Fibroblast of upper back skin (primary cell): Measurements from ENCODE around the gene CCDC18.
"Not testable (repeated sequence)": the region's sequence is repeated elsewhere in the genome, so short reads cannot be mapped to it uniquely, and the experiment has no call there.

Source experiments
- DNase-seq: peaks from one replicate; pipeline ENCODE4 v3.0.0-alpha.2; 2013

Gene CCDC18

GRCh38 chr1:93239863-93240262 is 59.3 kb downstream of the CCDC18 start:
- no peak for DNase-seq

DNA sequence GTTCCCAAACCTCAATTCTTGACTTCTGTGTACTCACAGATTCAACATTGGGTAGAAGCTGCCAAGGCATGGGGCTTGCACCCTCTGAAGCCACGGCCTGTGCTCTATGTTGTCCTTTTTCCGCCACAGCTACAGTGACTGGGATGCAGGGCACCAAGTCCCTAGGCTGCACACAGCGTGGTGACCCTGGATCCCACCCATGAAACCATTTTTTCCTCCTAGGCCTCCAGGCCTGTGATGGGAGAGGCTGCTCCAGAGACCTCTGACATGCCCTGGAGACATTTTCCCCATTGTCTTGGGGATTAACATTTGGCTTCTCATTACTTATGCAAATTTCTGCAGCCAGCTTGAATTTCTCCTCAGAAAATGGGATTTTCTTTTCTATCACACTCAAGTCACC is 62.7 kb downstream of the CCDC18 start:
- not testable (repeated sequence) for DNase-seq

GRCh38 chr1:93244298-93245069 is 64.0 kb downstream of the CCDC18 start:
- no peak for DNase-seq

DNA sequence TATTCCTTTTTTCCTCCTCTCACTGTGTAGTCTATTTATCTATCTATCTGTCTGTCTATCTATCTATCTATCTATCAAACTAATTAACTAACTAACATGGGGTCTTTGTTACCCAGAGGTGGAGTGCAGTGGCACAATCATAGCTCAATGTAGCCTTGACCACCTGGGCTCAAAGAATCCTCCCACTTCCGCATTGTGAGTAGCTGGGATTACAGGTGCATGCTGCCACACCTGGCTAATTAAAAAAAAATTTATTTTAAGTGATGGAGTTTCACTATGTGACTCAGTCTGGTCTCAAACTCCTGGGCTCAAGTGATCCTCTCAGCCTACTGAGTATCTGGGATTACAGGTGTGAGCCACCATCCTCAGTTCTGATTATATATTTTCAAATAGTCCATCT is 71.4 kb downstream of the CCDC18 start:
- DNase-seq = no peak

DNA sequence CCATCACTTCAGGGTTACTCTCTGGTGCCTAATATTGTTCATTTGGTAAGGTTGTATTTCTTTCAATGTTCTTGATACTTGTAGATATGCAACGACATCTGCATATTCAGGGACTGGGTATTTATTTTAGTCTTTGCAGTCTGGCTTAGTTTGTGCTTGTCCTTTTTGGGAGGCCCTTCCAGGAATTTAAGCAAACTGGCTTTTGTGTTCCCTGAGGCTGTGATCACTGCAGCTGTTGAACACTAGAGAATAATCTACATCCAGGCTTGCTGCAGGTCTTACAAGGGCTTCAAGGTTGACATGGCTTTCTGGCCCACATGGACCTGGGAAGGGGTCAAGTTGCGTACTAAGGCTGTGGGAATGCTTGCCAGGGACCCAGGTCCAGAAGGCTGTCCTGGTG is 72.1 kb downstream of the CCDC18 start:
- no peak for DNase-seq

- no peak for DNase-seq
Measured at GRCh38 chr1:93253516-93253915, 73.0 kb downstream of the CCDC18 start.

DNA sequence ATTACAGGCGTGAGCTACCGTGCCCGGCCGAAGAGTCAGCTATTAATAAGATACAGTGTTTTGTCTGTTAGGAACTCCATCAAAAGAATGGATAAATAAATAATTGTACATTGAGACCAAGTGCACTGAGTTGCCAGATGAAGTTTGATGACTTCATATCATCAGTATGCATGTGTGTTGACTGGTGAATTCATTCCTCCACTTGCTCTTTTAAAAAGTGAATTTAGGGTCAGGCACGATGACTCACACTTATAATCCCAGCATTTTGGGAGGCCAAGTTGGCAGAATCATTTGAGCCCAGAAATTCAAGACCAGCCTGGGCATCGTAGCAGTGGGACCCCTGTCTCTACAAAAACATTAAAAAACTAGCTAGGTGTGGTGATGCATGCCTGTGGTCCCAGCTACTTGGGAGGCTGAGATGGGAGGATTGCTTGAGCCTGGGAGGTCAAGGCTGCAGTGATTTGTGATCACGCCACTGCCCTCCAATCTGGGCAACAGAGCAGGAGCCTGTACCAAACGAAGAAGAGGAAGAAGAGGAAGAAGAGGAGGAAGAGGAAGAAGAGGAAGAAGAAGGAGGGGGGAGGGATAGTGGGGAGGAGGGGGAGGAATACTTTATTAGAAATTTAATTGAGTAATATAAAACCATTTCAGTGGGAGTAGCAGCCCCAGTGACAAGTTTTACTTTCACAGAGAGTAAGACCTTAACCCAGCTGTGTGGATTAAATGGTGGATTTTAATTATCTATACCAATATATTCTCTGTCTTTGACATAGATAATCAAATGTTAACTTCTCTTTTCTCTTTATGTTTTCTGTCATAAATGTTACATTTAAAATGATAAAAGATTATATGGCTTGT is 74.9 kb downstream of the CCDC18 start:
- DNase-seq = peak; percentile 64

- DNase-seq = no peak
Measured at GRCh38 chr1:93256433-93256832, 75.9 kb downstream of the CCDC18 start.

- no peak for DNase-seq
Measured at GRCh38 chr1:93257889-93258288, 77.4 kb downstream of the CCDC18 start.

GRCh38 chr1:93260726-93261125 is 80.2 kb downstream of the CCDC18 start:
- not testable (repeated sequence) for DNase-seq

DNA sequence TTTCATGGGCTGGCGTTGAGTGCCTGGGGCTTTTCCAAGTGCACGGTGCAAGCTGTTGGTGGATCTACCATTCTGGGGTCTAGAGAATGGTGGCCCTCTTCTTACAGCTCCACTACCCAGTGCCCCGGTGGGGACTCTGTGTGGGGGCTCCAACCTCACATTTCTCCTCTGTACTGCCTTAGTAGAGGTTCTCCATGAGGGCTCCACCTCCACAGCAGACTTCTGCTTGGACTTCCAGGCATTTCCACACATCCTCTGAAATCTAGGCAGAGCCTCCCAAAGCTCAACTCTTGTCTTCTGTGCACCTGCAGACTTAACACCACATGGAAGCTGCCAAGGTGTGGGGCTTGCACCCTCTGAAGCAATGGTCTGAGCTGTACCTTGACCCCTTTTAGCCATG is 82.1 kb downstream of the CCDC18 start:
- no peak for DNase-seq

GRCh38 chr1:93268888-93269287 is 88.4 kb downstream of the CCDC18 start:
- DNase-seq = not testable (repeated sequence)

- DNase-seq = not testable (repeated sequence)
Measured at GRCh38 chr1:93275262-93275633, 94.7 kb downstream of the CCDC18 start.

DNA sequence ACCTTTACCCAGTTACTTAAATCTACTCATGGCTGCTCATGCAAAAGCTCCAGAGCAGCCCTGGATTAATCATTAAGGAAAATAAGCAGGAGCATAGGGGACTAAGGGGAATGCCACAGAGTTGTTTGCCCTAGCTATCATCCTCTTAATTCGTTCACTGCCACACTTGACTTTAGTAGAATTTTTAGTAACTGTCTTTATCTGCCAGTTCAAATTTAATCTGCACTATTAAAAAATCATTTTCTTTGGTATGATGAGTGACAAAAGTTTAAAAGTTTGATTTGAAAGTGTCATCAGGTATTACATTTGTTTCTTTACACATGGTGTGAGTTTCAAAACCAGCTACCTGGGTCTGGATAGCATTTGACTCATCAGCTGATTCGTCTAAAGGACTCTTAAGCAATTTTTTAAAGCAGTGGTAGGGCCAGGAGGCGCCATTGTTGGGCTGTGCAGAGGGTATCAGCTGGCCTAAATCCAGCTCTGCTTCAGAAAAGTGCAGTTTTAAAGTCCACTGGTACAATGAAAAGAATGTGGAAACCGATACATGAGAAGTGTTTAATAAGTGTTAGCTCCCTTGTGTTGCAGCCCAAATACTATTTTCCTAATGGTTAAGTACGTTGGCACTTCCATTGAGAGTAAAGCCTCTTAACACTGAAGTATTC is 95.2 kb downstream of the CCDC18 start:
- no peak for DNase-seq

DNA sequence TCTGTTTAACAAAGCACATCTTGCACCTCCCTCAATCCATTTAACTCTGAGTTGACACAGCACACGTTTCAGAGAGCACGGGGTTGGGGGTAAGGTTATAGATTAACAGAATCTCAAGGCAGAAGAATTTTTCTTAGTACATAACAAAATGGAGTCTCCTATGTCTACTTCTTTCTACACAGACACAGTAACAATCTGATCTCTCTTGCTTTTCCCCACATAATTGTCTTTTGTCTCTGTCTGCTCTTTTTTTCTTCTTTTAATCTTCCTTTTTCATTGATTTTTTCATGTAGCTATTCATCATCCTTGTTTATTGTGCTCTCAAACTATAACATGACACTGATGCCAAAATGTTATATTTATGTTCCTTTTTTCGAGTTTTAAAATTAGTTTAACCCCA is 97.0 kb downstream of the CCDC18 start:
- DNase-seq = not testable (repeated sequence)

DNA sequence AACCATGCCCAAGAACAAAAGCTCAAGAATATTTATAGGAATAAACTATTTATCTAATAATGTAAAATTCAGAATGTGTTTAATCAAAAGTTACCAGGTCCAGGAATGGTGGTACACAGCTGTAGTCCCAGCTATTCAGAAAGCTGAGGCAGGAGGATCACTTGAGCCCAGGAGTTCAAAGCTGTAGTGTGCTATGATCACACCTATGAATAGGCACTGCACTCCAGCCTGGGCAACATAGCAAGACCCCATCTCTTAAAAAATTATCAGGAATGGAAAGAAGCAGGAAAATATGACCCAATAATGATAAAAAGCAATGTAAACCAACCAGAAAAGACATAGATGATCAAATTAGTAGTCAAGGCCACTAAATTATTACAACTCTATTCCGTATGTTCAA is 103.0 kb downstream of the CCDC18 start:
- DNase-seq = no peak

DNA sequence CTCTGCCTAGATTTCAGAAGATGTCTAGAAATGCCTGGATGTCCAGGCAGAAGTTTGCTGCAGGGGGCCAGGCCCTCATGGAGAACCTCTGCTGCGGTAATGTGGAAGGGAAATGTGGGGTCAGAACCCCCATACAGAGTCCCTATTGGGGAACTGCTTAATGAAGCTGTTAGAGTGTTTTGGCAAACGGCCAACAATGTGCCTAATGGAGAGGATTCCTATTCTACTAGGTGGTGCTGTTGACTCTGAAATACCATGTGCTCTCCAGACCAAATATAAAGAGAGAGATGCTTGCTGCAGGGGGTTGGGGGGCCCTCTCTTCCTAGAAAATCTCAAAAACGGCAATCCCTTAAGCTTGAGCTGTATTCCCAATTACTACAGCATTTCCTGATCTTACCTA is 108.0 kb downstream of the CCDC18 start:
- peak; percentile 6 for DNase-seq

DNA sequence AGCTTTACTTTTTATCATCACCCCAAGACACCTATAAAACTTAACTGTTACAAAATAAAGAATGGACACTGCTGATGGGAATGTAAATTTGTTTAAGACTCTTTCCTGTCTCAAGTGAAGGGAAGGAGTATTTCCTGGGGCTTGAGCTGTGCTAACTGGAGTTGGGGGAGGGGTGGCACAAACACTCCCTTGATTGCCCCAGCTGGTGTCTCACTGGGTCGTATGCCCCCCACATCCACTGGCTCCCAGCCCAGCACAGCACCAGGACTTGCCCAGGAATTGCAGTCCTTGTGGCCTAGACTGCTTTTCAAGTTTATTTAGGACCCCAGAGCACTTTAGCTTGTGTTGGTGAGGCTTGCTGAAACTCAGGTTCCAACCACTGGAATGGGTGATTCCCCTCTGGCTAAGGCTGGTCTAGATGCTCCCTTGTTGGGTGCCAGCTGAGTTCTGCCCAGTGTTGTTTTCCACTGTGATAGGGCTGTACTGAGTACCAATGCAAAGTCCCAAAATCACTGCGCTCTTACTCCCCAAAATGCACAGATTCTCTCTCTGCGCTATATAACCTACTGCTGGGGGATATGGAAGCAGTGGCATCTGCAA is 116.1 kb downstream of the CCDC18 start:
- no peak for DNase-seq

- no peak for DNase-seq
Measured at GRCh38 chr1:93301131-93301530, 120.6 kb downstream of the CCDC18 start.

- no peak for DNase-seq
Measured at GRCh38 chr1:93302078-93302477, 121.6 kb downstream of the CCDC18 start.

GRCh38 chr1:93304716-93305138 is 124.2 kb downstream of the CCDC18 start:
- peak; percentile 69 for DNase-seq

- DNase-seq = no peak
Measured at GRCh38 chr1:93306920-93307319, 126.4 kb downstream of the CCDC18 start.

DNA sequence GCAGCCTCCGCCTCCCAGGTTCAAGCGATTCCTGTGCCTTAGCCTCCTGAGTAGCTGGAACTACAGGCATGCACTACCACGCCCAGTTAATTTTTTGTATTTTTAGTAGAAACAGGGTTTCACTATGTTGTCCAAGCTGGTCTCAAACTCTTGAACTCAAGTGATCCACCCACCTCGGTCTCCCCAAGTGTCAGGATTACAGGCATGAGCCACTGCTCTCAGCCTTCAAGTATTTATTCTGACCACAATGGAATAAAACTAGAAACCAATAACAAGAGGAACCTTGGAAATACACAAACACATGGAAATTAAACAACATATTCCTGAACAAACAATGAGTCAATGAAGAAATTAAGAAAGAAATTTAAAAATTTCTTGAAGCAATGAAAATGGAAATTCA is 132.5 kb downstream of the CCDC18 start:
- DNase-seq = no peak
